Measurements from ENCODE around the gene ROPN1L. TPM values are rescaled to one million over a fixed set of nuclear protein-coding genes. Genes with fewer than 3 reads are reported as not detected.
A peak's percentile ranks its signal among the peaks of the same experiment; 100 is the strongest.

Gene ROPN1L
- polyA plus RNA-seq, 5 donors = 1.5 to 8.1 (median 5.6) TPM

DNA sequence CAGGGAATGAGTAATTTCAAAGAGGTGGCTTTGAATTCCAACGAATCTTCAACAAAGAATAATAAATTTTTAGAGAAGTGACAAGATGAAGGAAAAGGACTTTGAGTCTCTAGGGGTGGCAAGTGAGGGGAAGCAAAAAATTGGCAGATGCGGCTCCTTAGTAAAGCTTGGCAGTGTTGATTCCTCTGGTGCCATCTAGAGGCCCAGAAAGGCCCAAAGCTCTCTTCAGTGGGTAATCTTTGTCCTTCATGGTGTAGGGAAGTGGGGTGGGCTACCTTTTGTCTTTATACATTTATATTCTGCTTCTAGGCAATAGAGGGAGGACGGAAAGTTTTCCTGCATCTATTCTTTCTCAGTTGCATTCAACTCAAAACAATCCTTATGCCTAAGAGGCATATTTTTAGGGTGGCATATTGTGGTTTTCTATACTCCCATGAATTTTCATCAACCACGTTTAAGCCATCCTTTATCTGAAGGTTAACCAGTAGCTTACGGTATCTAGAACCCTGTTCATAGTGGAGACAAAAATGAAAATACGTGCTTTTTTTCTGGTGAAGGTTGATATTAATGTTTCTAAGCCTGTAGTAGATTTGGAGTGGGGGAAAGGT, 17.5 kb upstream of the ROPN1L start:
- peak; percentile 19 to 43 for DNase-seq

DNA sequence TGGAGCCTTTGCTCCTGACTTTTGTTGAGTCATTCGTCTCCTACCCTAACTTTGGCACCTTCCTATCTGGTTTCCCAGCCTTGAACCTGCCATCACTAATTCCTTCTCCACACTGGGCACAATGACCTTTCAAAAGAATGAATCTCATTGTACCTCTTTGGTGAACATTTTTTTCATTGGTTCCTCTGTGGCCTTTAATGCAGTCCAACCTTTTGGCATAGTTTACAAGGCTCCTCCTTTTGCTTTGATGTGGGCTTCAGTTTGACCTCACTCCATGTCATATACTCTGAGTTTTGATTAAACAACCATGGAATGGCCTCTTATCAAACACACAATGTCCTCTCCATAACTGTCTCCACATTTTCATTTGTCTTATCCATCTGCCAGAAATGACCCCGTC, 14.5 kb upstream of the ROPN1L start:
- DNase-seq = no peak

DNA sequence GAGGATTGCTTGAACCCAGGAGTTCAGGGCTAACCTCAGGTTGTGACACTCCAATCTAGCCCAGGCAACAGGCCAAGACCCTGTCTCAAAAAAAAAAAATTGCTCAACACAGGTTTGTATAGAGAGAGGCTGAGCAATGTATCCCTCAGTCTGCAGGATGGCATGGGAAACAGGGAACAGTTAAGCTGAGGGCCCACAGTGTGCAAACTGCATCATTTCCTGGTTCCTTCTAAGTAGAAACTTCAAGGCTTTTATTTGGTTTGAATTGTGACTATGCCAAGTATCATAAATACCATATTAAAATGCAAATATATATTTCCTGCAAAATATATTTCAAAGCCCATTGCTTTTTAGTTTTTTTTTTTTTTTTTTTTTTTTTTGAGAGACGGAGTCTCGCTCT, 13.7 kb upstream of the ROPN1L start:
- DNase-seq = no peak

DNA sequence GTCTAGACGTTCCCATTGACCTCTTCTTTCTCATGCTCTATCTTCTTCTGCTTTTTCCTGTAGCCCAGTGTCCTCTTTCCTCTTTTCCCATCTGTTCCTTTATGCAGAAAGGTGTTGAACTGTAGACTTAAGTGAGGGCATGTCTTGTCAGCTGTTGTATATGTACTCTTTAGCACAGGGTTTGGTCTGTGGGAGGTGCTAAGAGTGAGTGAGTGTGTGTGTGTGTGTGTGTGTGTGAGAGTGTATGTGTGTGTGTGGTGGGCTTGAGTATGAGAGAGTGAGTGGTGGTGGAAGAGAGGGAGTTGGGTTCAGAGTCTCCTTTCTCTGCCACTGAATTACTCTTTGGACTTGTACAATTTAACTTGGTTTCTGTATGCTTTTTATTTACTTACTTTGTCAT, 10.3 kb upstream of the ROPN1L start:
- DNase-seq = no peak

DNA sequence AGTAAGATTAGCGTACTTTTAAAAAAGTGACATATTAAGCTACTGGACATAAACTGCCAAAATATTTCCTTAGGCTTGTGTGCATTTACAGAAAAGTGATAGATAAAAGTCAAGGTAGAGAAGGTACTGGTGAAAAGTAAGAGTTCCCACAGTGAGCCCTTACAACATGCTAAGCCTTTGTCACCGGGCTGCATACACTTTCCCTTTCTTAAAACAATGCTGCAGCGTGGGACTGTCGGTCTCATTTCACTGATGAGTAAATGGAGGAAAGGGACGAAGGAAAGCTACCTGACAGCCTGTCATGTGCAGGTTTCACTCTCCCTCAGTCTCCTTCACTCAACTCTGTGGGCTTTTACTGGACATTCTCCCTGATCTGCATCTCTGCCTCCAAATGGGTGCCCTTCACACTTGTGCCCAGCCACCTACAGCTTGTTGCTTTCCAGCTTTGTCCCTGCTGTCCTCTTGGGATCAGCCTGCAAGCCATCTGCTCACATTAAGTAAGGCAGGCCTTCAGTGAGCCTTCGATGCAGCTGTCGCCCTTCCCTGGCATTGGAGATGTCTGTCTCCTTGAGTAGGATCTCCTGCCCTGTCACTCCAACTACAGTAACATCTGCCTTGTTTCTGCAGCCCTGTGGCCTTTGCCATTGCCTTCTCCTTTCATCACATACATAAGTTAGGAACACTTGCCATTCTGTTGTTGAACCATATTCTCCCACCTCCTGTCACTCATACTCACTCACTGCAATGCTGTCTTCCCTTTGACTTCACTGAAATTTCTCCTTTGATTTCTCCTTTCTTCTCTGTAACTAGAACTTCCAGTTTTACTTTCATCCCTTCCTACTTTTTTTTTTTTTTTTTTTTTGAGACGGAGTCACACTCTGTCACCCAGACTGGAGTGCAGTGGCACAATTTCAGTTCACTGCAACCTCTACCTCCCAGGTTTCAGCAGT, 9.3 kb upstream of the ROPN1L start:
- no peak for DNase-seq

DNA sequence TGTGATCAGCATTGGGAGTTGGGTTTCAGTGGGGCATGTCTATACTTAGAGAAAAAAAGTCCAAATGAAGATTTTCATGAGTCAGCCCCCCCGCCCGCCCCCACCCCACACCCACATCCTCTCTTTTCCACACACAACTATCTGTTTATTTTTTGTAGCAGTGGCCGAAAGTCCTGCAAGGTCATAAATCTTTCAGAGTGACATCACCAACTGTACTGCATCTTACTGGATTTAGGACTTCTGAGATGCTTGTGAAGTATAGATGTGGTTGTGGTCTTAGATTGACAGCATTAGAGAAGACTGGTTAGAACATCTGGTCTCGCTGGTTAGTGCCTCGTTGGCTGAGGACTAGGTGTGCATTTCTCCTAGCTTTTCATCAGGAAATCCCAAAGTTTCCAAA, 7.3 kb upstream of the ROPN1L start:
- no peak for DNase-seq

DNA sequence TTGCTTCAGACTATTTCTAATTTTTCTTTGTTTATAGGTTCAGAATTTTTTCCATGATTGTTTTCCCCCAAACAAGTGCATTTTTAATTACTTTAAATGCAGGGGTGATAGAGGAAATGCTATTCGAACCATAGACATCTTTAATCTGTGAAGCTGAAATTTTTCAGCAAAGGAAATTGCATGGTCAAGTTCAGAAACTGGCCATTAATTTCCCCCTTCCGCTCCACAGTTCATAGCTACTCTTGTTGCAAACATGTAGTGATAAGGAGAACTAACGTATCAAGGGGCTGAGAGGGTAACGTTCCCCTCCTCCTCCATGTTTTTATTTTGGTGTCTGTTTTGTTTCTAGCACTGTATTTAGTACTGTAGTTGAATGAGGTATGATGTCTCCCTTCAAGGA, 3.4 kb upstream of the ROPN1L start:
- DNase-seq = no peak

DNA sequence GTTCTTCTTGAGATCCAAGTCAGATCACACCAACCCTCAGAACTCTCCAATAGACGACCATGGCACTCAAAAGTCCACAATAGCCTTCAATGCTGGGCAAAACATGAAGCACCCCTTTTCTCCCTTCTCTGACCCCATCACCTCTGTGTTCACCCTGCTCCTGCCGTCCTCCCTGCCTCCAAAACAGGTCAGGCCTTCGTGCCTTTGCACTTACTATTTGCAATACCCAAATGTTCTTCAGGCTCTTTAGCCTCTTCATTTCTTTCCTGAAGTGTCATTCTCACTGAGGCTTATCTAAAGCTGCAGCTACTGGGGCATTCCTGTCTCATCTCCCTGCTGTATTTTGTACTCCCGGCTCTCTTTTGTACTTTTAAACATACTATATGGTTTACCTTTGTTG, 2.0 kb upstream of the ROPN1L start:
- DNase-seq = no peak

DNA sequence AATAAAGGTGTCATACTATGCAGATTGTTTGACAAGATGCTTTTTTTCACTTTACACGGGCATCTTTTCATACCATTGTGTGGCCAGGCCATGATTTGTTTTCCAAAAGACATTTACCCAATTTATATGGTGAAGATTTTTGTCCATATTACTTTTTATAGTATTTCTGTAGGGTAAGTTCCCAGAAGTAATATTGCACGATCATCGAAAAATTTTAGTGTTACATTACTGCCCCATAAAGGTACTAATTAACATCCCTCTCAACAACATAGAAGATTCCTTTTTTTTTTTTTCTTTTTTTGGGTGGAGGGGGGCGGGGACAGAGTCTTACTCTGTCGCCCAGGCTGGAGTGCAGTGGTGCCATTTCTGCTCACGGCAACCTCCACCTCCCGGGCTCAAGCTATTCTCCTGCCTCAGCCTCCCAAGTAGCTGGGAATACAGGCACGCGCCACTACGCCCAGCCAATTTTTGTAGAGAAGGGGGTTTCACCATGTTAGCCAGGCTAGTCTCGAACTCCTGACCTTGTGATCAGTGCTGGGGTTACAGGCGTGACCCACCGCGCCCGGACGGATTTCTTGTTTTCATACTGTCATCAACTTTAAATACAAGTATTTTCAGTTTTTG, 1.2 kb upstream of the ROPN1L start:
- no peak for DNase-seq

DNA sequence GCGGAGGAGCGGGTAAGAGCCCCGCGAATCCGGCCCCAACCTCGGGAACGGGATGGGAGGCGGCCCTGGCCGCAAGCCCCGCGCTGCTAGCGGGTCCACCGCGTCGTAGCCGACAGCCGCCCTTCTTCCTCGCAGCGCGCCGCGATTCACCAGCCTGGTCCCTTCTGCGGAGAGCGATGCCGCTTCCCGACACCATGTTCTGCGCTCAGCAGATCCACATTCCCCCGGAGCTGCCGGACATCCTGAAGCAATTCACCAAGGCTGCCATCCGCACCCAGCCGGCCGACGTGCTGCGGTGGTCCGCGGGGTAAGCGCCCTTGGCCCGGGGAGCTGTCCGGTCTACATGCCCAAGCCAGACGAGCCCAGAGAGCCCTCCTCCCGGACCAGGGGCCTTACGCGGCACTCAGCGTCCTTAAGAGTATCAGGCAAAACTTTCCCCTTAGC, 335 bp downstream of the ROPN1L start:
- DNase-seq = no peak

DNA sequence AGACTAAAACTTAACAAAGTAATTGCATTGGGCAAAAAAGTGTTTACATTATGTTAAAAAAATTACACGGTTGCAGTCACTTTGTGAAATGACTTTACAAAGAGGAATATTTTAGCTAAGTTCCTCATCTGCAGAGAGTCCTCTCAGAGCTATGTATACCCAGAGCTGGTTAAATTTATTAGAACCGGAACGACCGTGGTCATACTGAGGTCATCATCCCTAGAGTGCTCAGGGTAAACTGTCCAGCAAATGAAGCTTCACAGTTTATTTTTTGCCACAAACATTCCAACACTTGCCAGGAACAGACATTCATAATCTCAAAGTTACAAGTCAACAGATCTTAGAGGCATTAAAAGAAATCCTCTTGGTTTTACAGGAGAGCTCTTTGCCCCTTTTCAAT, 897 bp downstream of the ROPN1L start:
- DNase-seq = no peak

DNA sequence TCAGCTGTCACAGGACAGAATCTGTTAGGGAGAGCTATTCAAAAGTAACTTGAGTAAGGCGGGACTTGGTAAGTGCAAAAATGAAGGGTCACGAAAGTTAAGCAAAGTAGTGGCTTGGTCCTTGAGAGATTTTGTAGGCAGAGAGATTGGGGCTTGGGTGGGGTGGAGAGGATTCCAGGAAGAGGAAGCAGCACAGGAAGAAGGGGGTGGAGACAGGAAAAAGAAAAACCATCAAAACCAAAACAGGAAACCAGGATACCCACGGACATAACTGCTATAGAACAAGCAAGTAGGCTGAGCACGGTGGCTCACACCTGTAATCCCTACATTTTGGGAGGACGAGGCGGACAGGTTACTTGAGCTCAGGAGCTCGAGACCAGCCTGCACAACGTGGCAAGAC, 3.7 kb downstream of the ROPN1L start:
- DNase-seq = no peak

DNA sequence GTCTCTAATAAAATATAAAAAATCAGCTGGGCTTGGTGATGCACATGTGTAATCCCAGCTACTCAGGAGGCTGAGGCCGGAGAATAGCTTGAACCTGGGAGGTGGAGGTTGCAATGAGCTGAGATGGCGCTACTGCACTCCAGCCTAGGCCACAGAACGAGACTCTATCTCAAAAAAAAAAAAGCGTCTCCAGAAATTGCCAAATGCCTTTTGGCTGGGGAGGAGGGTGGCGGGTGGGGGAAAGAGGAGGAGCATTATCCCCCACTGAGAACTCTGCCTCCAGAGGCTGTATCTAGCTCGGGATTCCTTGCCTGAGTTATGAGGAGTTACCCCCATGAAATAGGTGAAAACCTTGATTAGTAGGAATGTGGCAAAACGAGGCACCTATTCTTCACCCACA, 4.8 kb downstream of the ROPN1L start:
- no peak for DNase-seq

DNA sequence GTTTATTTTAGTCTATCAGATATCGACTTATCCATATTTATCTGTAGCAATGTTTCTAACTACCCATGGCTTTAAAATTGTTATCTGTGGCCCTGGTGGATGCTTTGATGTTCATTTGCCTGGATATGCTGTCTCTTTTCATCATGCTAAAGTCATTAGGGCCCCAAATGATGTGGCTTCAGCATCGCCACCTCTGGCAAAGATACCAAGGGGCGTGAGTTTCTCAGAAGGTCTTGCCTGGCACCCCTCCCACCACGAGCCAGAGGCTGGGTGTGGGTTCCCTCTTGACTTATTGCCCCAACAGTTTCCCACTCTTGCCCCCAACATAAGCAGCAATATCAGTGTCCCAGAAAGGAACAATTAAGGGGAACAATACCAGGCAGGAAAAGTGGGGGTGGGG, 5.4 kb downstream of the ROPN1L start:
- no peak for DNase-seq

DNA sequence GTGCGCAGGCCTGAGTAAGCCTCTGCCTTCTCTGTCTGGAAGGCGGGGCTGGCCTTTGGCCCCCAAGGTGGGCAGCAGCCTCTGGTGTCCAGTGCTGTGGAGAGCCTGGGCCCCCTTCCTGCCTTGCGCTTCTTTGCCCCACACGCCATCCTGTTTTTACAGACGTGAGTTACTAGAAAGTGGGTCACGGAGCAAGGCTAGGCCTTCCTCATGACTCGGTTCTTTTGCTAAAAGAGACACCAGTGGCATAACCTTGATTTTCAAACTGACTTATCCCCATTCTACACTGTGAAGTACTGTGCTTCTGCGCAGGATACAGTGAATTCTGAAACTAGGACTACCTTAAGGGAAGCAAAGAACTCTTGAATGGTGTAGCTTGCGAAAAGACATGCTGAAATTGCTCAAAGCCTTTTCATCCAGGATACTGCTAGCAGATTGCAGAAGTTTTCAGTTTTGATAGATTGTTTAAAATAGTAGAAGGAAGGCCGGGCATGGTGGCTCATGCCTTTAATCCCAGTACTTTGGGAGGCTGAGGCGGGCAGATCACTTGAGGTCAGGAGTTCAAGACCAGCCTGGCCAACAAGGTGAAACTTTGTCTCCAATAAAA, 7.2 kb downstream of the ROPN1L start:
- DNase-seq = no peak

DNA sequence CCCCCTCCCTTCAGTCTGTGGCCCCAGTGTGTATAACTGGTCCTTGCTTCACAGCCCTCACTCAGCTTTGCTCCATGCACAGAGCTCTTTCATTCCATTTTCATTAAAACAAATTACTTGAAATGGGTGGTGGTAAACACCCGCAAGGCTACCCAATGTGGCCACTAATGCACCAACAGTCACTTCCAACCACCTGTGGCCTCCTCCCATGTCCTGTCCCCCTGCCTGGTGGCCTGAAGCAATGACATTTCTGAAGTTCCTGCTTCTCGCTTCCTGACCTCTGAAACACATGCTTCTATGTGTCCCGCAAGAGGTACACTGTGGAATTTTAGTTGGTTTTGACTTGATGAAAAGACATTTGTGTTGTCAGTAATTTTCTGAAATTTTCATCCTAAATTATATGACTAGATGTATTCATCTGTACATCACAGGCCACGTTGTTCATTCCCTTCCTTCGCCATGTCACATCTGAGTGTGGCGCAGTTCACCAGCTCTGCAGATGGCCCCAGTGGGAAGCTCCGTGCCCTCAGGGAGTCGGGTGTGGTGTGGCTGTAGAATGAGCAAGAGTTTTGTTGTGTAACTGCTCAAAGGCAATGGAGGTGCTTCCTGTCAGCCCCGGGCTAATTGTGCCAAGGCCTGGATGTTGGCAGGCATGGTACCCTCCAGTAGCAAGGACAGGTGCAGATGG, 9.6 kb downstream of the ROPN1L start:
- no peak for DNase-seq

DNA sequence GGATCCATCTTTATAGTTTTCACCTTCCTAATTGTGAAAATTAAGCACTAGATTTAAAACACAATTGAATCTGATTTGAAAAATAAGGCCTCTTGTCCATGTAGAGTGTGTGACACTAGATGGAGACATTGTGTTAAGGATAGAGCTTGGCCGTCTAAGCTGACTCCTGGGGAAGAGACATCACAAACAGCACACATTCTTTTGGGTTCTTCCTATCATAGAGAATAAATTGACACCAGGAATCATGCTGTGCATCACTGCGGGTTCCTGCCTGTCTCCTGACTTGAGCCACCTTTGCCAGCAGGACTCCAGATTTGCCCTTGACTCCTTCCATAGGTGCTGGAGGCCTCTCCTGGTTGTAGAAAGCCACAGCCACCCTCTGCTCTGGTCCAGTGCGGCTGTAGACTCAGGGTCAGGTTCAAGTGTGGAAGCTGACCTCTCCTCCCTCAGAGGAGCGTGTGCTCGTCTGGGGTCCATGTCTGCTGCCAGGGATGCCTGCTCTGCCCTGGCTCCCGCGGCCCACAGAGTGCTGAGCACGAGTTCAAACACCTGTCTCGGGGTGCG, 11.2 kb downstream of the ROPN1L start:
- peak; percentile 26 to 53 for DNase-seq

DNA sequence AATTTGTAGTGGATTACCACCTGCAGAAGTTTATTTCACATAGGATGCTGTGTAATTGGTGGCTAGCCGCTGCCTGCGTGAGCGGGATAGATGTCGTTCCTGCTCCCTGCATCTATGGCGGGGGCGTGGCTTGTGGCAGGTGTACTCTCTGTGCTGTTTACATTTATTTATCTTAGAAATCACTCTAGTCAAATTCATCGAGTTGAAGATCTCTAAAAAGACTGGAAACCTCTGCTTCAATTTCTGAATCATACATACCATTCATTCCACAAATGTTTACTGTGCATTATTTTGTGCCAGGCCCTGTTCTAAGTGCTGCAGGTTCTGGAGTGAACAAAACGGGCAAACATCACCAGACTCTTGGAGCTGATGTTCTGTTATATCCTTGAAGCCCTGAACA, 11.9 kb downstream of the ROPN1L start:
- no peak for DNase-seq

DNA sequence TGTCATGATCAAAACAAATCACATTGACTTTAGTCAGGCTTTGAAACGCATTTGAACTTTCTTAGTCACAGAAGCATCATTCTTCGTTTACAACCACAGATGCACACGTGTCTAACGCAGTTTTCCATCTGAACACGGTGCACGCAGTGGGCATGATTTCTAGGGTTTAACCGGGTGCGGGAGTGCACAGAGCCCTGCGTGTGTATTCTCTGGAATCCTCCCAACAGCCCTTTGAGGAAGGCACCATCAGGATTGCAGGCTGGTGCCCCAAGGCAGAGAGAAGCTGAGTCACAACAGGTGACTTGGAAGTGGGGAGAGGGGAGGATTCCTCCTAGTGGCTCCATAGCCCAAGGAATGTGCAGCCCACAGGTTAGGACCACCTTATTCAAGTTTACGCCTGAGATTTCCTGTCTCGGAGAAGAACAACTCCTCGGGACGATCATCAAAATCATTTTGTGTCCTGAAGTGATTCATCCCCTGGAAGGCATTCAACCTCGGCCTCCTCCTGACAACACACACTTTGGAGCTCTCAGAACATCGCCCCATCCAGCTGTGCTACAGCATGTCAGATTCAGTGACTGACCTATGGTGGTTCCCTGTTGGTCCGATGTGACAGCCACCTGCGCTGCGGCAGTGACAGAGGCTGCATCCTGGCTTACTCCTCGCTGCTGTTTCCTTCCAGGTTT, 13.1 kb downstream of the ROPN1L start:
- no peak for DNase-seq

DNA sequence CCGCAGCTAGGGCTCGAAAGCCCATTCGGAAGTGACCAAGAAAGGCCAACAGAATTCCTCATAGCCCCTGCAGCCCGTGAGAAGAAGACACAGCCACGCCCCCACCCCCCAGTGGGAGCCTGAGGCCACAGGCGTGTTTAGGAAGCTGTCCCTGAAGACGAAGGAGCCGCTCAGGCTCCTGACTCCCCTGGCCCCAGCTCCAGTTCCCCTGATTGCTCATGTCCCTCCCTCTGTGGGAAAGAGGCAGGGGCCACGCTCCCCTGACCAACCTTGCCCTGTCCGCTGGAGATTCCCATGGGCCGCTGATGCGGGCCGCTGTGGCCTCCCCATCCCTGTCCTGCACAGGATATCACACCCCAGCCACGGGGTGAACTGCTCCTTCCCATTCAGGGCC, 13.6 kb downstream of the ROPN1L start:
- DNase-seq = no peak

Data from right lung (tissue), 5 donors.